Kidney epithelial cell (primary cell): ENCODE results near the gene ATP4A. TPM values are rescaled to one million over a fixed set of nuclear protein-coding genes. Genes with fewer than 3 reads are reported as not detected.
A peak's percentile ranks its signal among the peaks of the same experiment; 100 is the strongest.

Experiments used
- DNase-seq: peaks from one replicate; pipeline ENCODE4 v3.0.0-alpha.2; 2010; ENCODE audit warnings: low read depth
- H3K27me3 ChIP-seq: 2 replicates; pipeline ENCODE4 v1.6.0; 2011; ENCODE audit warnings: low read length; ENCODE audit not compliant: control insufficient read depth, insufficient read depth
- H3K36me3 ChIP-seq: 2 replicates; pipeline ENCODE4 v1.5.1; 2011; ENCODE audit warnings: low read length; ENCODE audit not compliant: control insufficient read depth, insufficient read depth
- H3K4me3 ChIP-seq: 2 replicates; pipeline ENCODE4 v1.5.1; 2011; ENCODE audit warnings: low read depth, mild to moderate bottlenecking, control low read depth, low read length
- total RNA-seq: library from RNA; depleted of rRNA; stranded (reverse); fragments of >200 nt; gene quantifications from 2 replicates; pipeline ENCODE4 v1.2.3, GENCODE V29; 2015
- TF ChIP-seq, protein P1 (sequence below): IDR thresholded peaks from 2 replicates; pipeline ENCODE4 v1.5.1; 2011; ENCODE audit warnings: mild to moderate bottlenecking, moderate library complexity, low read length, control low read depth, inconsistent platforms; ENCODE audit not compliant: insufficient read depth, poor library complexity, severe bottlenecking

ATP4A gene
- not detected in 2 replicates for total RNA-seq

DNA sequence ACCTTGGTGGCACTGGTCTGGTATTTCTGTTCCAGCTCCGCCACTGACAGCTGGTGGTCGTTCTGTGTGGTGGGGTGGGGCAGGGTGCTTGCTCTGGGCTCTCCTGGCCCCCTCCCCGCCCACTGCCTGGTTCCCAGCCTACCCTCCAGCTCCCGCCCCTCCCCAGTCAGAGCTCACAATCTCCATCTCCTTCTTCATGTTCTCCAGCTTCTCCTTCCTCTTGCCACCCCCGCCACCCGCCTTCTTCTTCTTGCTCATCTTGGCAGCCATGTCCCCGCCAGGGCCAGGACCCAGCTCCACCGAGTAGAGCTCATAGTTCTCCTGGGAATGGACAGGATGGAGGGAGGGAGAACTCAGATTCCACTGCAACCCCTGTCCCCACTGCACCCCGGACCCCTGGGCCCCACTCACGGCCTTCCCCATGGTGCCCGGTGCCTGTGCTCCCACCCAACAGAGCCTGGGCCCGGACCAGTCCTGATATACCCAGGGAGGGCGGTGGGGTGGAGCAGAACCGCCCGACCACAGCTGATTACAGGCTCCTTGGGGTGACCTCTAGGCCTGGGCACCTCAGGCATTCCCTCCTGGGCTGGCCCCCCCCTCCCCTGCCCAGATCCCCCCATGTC lies at the start of gene ATP4A:
Gene ATP4A (minus strand): TSS at position 452 of the 623 bp plus-strand sequence. CDS start 29 bp downstream, at position 423.
- TF ChIP-seq, protein P1, sequence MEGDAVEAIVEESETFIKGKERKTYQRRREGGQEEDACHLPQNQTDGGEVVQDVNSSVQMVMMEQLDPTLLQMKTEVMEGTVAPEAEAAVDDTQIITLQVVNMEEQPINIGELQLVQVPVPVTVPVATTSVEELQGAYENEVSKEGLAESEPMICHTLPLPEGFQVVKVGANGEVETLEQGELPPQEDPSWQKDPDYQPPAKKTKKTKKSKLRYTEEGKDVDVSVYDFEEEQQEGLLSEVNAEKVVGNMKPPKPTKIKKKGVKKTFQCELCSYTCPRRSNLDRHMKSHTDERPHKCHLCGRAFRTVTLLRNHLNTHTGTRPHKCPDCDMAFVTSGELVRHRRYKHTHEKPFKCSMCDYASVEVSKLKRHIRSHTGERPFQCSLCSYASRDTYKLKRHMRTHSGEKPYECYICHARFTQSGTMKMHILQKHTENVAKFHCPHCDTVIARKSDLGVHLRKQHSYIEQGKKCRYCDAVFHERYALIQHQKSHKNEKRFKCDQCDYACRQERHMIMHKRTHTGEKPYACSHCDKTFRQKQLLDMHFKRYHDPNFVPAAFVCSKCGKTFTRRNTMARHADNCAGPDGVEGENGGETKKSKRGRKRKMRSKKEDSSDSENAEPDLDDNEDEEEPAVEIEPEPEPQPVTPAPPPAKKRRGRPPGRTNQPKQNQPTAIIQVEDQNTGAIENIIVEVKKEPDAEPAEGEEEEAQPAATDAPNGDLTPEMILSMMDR: no peak
- Histone ChIP-seq H3K27me3 (peaks cover 17% of the 10 kb centered on the region), H3K36me3 (no peaks in the 10 kb centered on the region), H3K4me3 (no peak within 1 kb of the TSS)
- DNase-seq: no peak

DNA sequence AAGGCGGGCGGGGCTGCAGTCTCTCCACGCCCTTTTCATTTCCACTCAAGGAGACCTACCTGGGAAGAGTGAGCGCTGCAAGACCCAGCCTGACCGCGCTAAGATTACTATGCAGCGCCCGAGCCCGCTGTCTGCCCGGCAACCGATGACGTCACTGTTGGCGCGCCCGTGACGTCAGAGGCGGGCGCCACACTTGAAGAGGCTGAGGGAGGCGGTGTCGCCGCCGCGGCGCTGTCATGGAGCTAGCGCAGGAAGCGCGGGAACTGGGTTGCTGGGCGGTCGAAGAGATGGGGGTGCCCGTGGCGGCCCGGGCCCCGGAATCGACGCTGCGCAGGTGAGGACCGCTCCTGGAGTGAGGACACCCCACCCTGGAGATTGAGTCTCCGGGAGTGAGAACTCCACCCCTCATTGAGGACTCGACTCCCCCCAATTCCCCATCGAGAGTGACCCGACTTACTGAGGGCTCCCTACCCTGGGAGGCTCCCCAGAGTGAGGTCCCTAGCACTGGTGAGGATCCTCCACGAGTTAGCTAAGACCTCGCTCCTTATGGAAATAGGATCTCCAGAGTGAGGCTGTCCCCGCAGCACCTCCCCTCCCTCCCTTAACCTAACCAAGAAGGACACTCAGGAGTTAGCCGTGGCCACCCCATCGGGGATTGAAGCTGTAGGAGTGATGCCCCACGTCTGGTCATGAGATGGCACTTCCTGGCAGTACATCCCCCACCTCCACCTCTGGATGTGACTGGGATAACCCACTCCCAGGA lies 49.3 kb upstream of the ATP4A start, which contains the start of gene HAUS5:
Gene HAUS5 (plus strand): TSS at position 177 of the 763 bp plus-strand sequence. CDS start 60 bp downstream, at position 237.
- TF ChIP-seq, protein P1: no peak
- Histone ChIP-seq H3K36me3 (no peaks in the 10 kb centered on the region), H3K27me3 (no peaks in the 10 kb centered on the region), H3K4me3 (peak within 1 kb of the TSS; percentile 78)
- DNase-seq: peak; percentile 50

DNA sequence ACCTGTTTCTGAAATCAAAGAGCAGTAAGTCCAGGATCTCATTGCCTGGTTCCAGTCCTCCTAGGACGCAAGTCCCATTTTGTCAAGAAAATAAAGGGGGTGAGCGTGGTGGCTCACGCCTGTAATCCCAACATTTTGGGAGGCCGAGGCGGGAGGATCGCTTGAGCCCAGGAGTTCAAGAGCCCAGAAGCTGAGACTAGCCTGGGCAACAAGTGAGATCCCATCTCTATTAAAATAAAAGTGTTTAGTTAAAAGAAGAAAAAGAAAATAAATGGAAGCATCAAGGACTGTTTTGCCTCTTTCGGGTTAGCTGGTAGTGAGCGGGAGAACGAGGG lies 48.7 kb upstream of the ATP4A start:
- DNase-seq: no peak
- H3K27me3 ChIP-seq: no peaks in the 10 kb centered on the region
- H3K4me3 ChIP-seq: peak overlapping the region; percentile 16
- no peaks in the 10 kb centered on the region for H3K36me3 ChIP-seq
- TF ChIP-seq, protein P1: no peak

DNA sequence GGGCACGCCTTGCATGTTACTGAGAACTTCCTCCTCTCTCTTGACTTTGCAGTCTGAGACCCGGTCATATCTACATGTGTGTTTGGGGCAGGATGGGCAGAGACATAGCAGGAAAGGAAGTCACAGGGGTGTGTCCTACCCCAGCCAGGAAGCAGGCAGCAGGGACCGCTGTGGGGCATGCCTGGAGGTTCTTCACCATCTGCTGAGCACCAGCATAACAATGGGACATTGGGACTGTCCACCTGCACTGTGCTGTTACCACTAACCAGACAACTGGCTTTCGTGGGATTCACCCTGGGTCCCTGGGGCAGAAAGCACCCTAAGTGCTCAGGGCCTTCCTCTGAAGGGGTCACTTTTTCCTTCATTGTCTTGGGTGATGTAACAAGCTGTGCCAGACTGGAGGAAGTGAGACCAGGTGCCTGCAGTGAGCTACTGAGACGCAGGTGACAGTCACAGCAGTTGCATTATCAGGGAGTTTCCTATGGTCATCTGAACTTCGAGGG lies 46.4 kb upstream of the ATP4A start:
- H3K4me3 ChIP-seq: no peak overlapping the region
- TF ChIP-seq, protein P1: no peak
- DNase-seq: no peak
- no peaks in the 10 kb centered on the region for H3K36me3 ChIP-seq
- no peaks in the 10 kb centered on the region for H3K27me3 ChIP-seq

DNA sequence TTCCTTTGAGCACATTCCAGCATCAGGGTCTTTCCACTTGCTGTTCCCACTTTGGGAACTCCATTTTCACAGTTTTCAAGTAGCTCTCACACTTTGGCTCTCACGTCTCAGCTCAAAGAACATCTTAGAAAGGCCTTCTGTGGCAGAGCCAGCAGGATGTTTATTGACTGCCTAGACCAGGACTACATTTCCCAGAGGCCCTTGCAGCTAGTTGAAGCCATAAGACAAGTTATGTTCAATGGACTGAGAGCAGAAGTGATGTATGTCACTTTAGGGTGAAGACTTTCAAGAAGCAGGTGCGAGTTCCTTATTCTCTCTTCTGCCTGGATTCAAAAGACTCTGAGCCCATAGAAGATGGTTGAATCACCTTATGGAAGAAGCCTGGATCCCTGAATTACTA lies 44.8 kb upstream of the ATP4A start:
- DNase-seq: no peak
- TF ChIP-seq, protein P1: no peak
- Histone ChIP-seq H3K27me3 (no peaks in the 10 kb centered on the region), H3K36me3 (no peaks in the 10 kb centered on the region), H3K4me3 (no peak overlapping the region)
